ENCODE results near the gene CTRL.
"Not testable (repeated sequence)": the region's sequence is repeated elsewhere in the genome, so short reads cannot be mapped to it uniquely, and the experiment has no call there.

Gene CTRL

GRCh38 chr16:67927131-67927941 lies 4.3 kb downstream of the CTRL start:
- no peak overlapping the region for H3K4me3 ChIP-seq (ENCODE audit: low read depth, low read length)

DNA sequence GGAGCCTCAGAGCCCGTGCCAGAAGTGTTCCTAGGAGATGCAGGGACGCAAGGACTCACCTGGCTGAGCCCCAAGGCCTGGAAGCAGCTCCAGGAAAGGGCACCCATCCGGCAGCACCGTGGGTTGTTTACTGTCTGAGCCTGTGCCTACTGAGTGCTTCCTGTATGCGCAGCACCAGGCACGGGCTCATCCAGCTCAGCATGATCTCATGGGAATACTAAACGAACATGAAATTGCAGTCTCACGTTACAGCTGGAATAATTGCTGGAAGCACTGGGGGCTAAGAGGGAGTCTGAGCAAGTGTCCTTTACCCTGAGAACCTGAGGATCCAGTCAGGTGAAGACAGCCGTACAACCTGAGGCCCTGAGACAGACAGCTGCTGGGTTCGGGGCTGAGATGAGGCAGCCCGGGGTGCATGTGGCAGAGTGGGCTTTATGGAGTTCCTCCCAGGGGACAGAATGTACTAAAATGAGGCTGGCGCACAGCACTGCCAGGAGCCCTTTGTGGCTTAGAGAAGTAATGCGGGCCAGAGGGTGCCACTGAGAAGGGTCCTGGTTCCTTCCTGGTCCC lies 5.4 kb downstream of the CTRL start:
- no peak overlapping the region for H3K4me3 ChIP-seq (ENCODE audit: low read depth, low read length)

- no peak overlapping the region for H3K4me3 ChIP-seq (ENCODE audit: low read depth, low read length)
Observed at GRCh38 chr16:67924140-67924906, 7.3 kb downstream of the CTRL start.

GRCh38 chr16:67923414-67924116 lies 8.1 kb downstream of the CTRL start:
- no peak overlapping the region for H3K4me3 ChIP-seq (ENCODE audit: low read depth, low read length)

DNA sequence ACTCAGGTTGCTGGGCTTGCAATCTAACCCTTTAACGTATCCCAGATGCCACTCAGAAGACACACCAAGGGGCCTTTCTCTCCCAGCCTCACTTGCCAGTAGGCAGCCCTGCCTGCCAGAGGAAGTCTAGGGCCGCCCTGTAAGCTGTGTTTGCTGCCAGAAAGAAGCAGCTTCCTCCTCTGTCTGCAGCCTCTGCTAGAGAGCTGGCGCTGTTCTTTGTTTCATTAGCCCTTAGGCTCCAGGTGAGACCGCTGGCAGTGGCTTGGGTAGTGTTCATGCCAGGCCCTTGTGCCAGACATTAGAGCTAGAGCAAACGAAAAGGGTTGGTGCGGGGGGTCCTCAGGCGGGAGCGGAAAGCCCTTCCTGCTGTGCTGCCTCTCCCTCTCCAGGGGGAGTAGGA lies 8.9 kb downstream of the CTRL start:
- no peak overlapping the region for H3K4me3 ChIP-seq (ENCODE audit: low read depth, low read length)

- no peak overlapping the region for H3K4me3 ChIP-seq (ENCODE audit: low read depth, low read length)
Observed at GRCh38 chr16:67922221-67922620, 9.4 kb downstream of the CTRL start.

GRCh38 chr16:67919622-67920221 lies 11.9 kb downstream of the CTRL start:
- no peak overlapping the region for H3K4me3 ChIP-seq (ENCODE audit: low read depth, low read length)

- no peak overlapping the region for H3K4me3 ChIP-seq (ENCODE audit: low read depth, low read length)
Observed at GRCh38 chr16:67917852-67918236, 13.8 kb downstream of the CTRL start.

- no peak overlapping the region for H3K4me3 ChIP-seq (ENCODE audit: low read depth, low read length)
Observed at GRCh38 chr16:67917140-67917851, 14.4 kb downstream of the CTRL start.

GRCh38 chr16:67915831-67916723 lies 15.6 kb downstream of the CTRL start:
- no peak overlapping the region for H3K4me3 ChIP-seq (ENCODE audit: low read depth, low read length)

DNA sequence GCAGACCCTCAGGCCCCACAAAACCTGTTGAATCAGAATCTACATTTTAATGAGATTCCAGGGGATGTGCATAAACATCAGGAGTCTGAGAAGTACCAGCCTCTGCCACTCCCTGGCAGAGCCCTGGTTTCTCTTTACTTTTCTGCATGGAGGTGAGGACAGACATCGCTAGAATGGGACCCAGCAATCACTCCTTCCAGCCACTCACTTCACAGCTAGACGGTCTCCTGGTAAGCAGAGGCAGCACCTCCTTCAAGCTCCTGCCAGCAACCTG lies 16.2 kb downstream of the CTRL start:
- H3K4me3 ChIP-seq (ENCODE audit: low read depth, low read length) = not testable (repeated sequence)

GRCh38 chr16:67914758-67915495 lies 16.7 kb downstream of the CTRL start:
- no peak overlapping the region for H3K4me3 ChIP-seq (ENCODE audit: low read depth, low read length)

DNA sequence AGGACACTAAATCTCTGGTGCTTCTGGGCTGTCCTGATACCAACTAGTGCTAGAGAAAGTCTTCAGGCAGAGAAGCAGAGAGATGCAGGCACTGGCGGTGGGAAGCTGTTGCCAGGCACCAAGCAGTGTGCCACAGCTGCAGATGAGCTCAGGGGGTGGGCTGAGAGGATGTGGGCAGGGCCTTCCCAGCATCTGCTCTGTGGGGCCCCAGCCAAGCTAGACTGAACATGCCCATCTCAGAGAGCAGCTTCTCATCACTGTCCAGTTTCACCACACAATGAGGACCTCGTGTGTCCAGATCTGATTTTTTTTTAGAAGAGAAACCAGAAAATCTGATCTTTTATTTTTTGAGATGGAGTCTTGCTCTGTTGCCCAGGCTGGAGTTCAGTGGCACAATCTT lies 21.5 kb downstream of the CTRL start:
- H3K4me3 ChIP-seq (ENCODE audit: low read depth, low read length) = no peak overlapping the region

DNA sequence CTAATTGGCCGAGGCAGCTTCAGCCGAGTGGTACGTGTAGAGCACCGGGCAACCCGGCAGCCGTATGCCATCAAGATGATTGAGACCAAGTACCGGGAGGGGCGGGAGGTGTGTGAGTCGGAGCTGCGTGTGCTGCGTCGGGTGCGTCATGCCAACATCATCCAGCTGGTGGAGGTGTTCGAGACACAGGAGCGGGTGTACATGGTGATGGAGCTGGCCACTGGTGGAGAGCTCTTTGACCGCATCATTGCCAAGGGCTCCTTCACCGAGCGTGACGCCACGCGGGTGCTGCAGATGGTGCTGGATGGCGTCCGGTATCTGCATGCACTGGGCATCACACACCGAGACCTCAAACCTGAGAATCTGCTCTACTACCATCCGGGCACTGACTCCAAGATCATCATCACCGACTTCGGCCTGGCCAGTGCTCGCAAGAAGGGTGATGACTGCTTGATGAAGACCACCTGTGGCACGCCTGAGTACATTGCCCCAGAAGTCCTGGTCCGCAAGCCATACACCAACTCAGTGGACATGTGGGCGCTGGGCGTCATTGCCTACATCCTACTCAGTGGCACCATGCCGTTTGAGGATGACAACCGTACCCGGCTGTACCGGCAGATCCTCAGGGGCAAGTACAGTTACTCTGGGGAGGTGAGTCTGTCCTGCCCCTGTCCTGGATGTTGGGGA lies 22.5 kb downstream of the CTRL start:
- H3K4me3 ChIP-seq (ENCODE audit: low read depth, low read length) = no peak overlapping the region

- H3K4me3 ChIP-seq (ENCODE audit: low read depth, low read length) = no peak overlapping the region
Observed at GRCh38 chr16:67907397-67908180, 24.1 kb downstream of the CTRL start.

- H3K4me3 ChIP-seq (ENCODE audit: low read depth, low read length) = no peak overlapping the region
Observed at GRCh38 chr16:67902831-67903230, 28.8 kb downstream of the CTRL start.

DNA sequence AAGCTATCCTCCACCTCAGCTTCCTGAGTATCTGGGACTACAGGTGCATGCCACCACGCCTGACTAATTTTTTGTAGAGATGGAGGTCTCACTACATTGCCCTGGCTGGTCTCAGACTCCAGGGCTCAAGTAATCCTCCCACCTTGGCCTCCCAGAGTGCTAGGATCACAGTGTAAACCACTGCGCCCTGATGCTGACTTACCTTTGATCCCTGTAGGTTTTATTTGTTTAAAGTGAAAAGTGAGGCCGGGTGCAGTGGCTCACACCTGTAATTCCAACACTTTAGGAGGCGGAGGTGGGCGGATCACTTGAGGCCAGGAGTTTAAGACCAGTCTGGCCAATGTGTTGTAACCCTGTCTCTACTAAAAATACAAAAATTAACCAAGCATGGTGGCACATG lies 29.9 kb downstream of the CTRL start:
- H3K4me3 ChIP-seq (ENCODE audit: low read depth, low read length) = no peak overlapping the region

GRCh38 chr16:67897231-67897630 lies 34.4 kb downstream of the CTRL start:
- H3K4me3 ChIP-seq (ENCODE audit: low read depth, low read length) = no peak overlapping the region

All from iPS-11a (cell line).